Activated CD4-positive, alpha-beta T cell treated with anti-CD3 and anti-CD28 coated beads, Interleukin-2, amount 10 ng/mL, durations not matched to agents 7 days and 5 days (primary cell): ENCODE results near the gene OPA1. TPM values are rescaled to one million over a fixed set of nuclear protein-coding genes. Genes with fewer than 3 reads are reported as not detected.

Experiments used
- CTCF ChIA-PET: fragments of 350-600 bp; sonication (Branson Sonifier 250); formaldehyde crosslinking; loops from one replicate; lab custom pipeline; 2021; ENCODE audit warnings: antibody characterized with exemption; lab: Charles Lee
- POLR2A ChIA-PET: fragments of 350-600 bp; sonication (Branson Sonifier 250); formaldehyde crosslinking; loops from one replicate; lab custom pipeline; 2021; ENCODE audit warnings: antibody characterized with exemption; lab: Charles Lee
- DNase-seq: peaks from one replicate; pipeline ENCODE4 v3.0.0-alpha.2; 2020
- H3K27ac Mint-ChIP-seq: one replicate; pipeline ENCODE4 v1.8.0; 2021; ENCODE audit warnings: mild to moderate bottlenecking, moderate library complexity, mixed read lengths
- H3K27me3 Mint-ChIP-seq: one replicate; pipeline ENCODE4 v1.8.0; 2021; ENCODE audit warnings: mixed read lengths
- H3K36me3 Mint-ChIP-seq: one replicate; pipeline ENCODE4 v1.8.0; 2021; ENCODE audit warnings: low read depth, mixed read lengths
- H3K4me1 Mint-ChIP-seq: one replicate; pipeline ENCODE4 v1.8.0; 2021; ENCODE audit warnings: mixed read lengths
- H3K4me3 Mint-ChIP-seq: one replicate; pipeline ENCODE4 v1.8.0; 2021; ENCODE audit warnings: mild to moderate bottlenecking, moderate library complexity, mixed read lengths
- H3K9me3 Mint-ChIP-seq: one replicate; pipeline ENCODE4 v1.8.0; 2021; ENCODE audit warnings: mixed read lengths
- total RNA-seq, 2 experiments: library from RNA; stranded (reverse); gene quantifications; one replicate each; pipeline ENCODE4 v1.2.3, GENCODE V29; 2021

Gene OPA1
- total RNA-seq, 2 experiments from 2014 or later: 58.8 to 62.7 TPM

- POLR2A ChIA-PET: no interaction called here
- H3K9me3 Mint-ChIP-seq: no peaks in the 10 kb centered on the region
- no peaks in the 10 kb centered on the region for H3K27me3 Mint-ChIP-seq
- H3K36me3 Mint-ChIP-seq: peaks cover 18% of the 10 kb centered on the region
- H3K4me3 Mint-ChIP-seq: no peak overlapping the region
- no peaks in the 10 kb centered on the region for H3K4me1 Mint-ChIP-seq
- CTCF ChIA-PET: interaction anchor here (1.5 kb wide), 1 partner anchor 13 kb away, joined by 5 read pairs; no protein-coding TSS in a partner anchor
- H3K27ac Mint-ChIP-seq: no peak overlapping the region
- DNase-seq: no peak
These were observed 47.2 kb downstream of the OPA1 start for GRCh38 chr3:193640165-193640715.

GRCh38 chr3:193640728-193641439 is 47.9 kb downstream of the OPA1 start:
- POLR2A ChIA-PET: no interaction called here
- no peak for DNase-seq
- Mint-ChIP-seq H3K9me3 (no peaks in the 10 kb centered on the region), H3K36me3 (peaks cover 20% of the 10 kb centered on the region), H3K4me1 (no peaks in the 10 kb centered on the region), H3K4me3 (no peak overlapping the region), H3K27ac (no peak overlapping the region), H3K27me3 (no peaks in the 10 kb centered on the region)
- CTCF ChIA-PET: interaction anchor here (1.5 kb wide), 2 partner anchors 8 to 14 kb away, joined by 3 to 5 read pairs; no protein-coding TSS in a partner anchor

GRCh38 chr3:193641440-193641775 is 48.4 kb downstream of the OPA1 start:
- DNase-seq: no peak
- Mint-ChIP-seq H3K36me3 (peaks cover 23% of the 10 kb centered on the region), H3K4me3 (no peak overlapping the region), H3K4me1 (no peaks in the 10 kb centered on the region), H3K27ac (no peak overlapping the region), H3K9me3 (no peaks in the 10 kb centered on the region), H3K27me3 (no peaks in the 10 kb centered on the region)
- ChIA-PET CTCF (interaction anchor here (1.5 kb wide), 2 partner anchors 8 to 15 kb away, joined by 3 to 5 read pairs; no protein-coding TSS in a partner anchor), POLR2A (no interaction called here)

- ChIA-PET CTCF (interaction anchor here (0.9 to 1.4 kb wide), 2 partner anchors 218 to 693 kb away, joined by 3 read pairs; no protein-coding TSS in a partner anchor), POLR2A (interaction anchor here (0.6 kb wide), 1 partner anchor 981 kb away, joined by 3 read pairs; no protein-coding TSS in a partner anchor)
- DNase-seq: no peak
- no peak overlapping the region for H3K4me3 Mint-ChIP-seq
- no peak overlapping the region for H3K27ac Mint-ChIP-seq
- H3K9me3 Mint-ChIP-seq: no peaks in the 10 kb centered on the region
- H3K4me1 Mint-ChIP-seq: no peaks in the 10 kb centered on the region
- H3K27me3 Mint-ChIP-seq: no peaks in the 10 kb centered on the region
- peaks cover 39% of the 10 kb centered on the region for H3K36me3 Mint-ChIP-seq
These were observed 52.8 kb downstream of the OPA1 start for GRCh38 chr3:193645806-193646205.

- peaks cover 39% of the 10 kb centered on the region for H3K36me3 Mint-ChIP-seq
- no peak for DNase-seq
- H3K27ac Mint-ChIP-seq: no peak overlapping the region
- H3K27me3 Mint-ChIP-seq: no peaks in the 10 kb centered on the region
- no peaks in the 10 kb centered on the region for H3K4me1 Mint-ChIP-seq
- no peaks in the 10 kb centered on the region for H3K9me3 Mint-ChIP-seq
- ChIA-PET CTCF (interaction anchor here (0.6 kb wide), 1 partner anchor 73 kb away, joined by 3 read pairs; no protein-coding TSS in a partner anchor), POLR2A (no interaction called here)
- H3K4me3 Mint-ChIP-seq: no peak overlapping the region
These were observed 55.6 kb downstream of the OPA1 start for GRCh38 chr3:193648542-193649076.

- DNase-seq: no peak
- POLR2A ChIA-PET: no interaction called here
- H3K36me3 Mint-ChIP-seq: peaks cover 33% of the 10 kb centered on the region
- no peak overlapping the region for H3K4me3 Mint-ChIP-seq
- no peaks in the 10 kb centered on the region for H3K9me3 Mint-ChIP-seq
- no peaks in the 10 kb centered on the region for H3K4me1 Mint-ChIP-seq
- CTCF ChIA-PET: no interaction called here
- H3K27ac Mint-ChIP-seq: no peak overlapping the region
- H3K27me3 Mint-ChIP-seq: no peaks in the 10 kb centered on the region
These were observed 57.6 kb downstream of the OPA1 start for GRCh38 chr3:193650585-193650984.

GRCh38 chr3:193655831-193656433 is 62.9 kb downstream of the OPA1 start:
- no peaks in the 10 kb centered on the region for H3K9me3 Mint-ChIP-seq
- POLR2A ChIA-PET: no interaction called here
- CTCF ChIA-PET: interaction anchor here (1.4 to 1.8 kb wide), 2 partner anchors 12 to 660 kb away, joined by 3 to 8 read pairs; no protein-coding TSS in a partner anchor
- H3K36me3 Mint-ChIP-seq: peaks cover 19% of the 10 kb centered on the region
- no peaks in the 10 kb centered on the region for H3K4me1 Mint-ChIP-seq
- no peak overlapping the region for H3K27ac Mint-ChIP-seq
- DNase-seq: no peak
- H3K4me3 Mint-ChIP-seq: no peak overlapping the region
- no peaks in the 10 kb centered on the region for H3K27me3 Mint-ChIP-seq

- no peak overlapping the region for H3K27ac Mint-ChIP-seq
- ChIA-PET POLR2A (no interaction called here), CTCF (interaction anchor here (0.6 kb wide), 1 partner anchor 12 kb away, joined by 3 read pairs; no protein-coding TSS in a partner anchor)
- no peak overlapping the region for H3K4me3 Mint-ChIP-seq
- H3K4me1 Mint-ChIP-seq: no peaks in the 10 kb centered on the region
- H3K36me3 Mint-ChIP-seq: peaks cover 19% of the 10 kb centered on the region
- H3K9me3 Mint-ChIP-seq: no peaks in the 10 kb centered on the region
- no peak for DNase-seq
- H3K27me3 Mint-ChIP-seq: no peaks in the 10 kb centered on the region
These were observed 63.4 kb downstream of the OPA1 start for GRCh38 chr3:193656445-193656844.

- DNase-seq: no peak
- Mint-ChIP-seq H3K4me1 (no peaks in the 10 kb centered on the region), H3K4me3 (no peak overlapping the region), H3K27me3 (no peaks in the 10 kb centered on the region), H3K9me3 (no peaks in the 10 kb centered on the region), H3K27ac (no peak overlapping the region), H3K36me3 (peaks cover 19% of the 10 kb centered on the region)
- ChIA-PET POLR2A (no interaction called here), CTCF (interaction anchor here (0.6 kb wide), 1 partner anchor 12 kb away, joined by 3 read pairs; no protein-coding TSS in a partner anchor)
These were observed 63.9 kb downstream of the OPA1 start for GRCh38 chr3:193656878-193657282.

- DNase-seq: no peak
- H3K27me3 Mint-ChIP-seq: no peaks in the 10 kb centered on the region
- H3K27ac Mint-ChIP-seq: no peak overlapping the region
- H3K9me3 Mint-ChIP-seq: no peaks in the 10 kb centered on the region
- no peaks in the 10 kb centered on the region for H3K4me1 Mint-ChIP-seq
- POLR2A ChIA-PET: interaction anchor here (0.5 kb wide), 1 partner anchor 67 kb away, joined by 3 read pairs; no protein-coding TSS in a partner anchor
- CTCF ChIA-PET: no interaction called here
- no peak overlapping the region for H3K4me3 Mint-ChIP-seq
- H3K36me3 Mint-ChIP-seq: peaks cover 24% of the 10 kb centered on the region
These were observed 67.2 kb downstream of the OPA1 start for GRCh38 chr3:193660171-193660570.

GRCh38 chr3:193660698-193661411 is 67.8 kb downstream of the OPA1 start:
- Mint-ChIP-seq H3K27ac (no peak overlapping the region), H3K4me1 (no peaks in the 10 kb centered on the region), H3K27me3 (no peaks in the 10 kb centered on the region), H3K9me3 (no peaks in the 10 kb centered on the region), H3K36me3 (peaks cover 25% of the 10 kb centered on the region), H3K4me3 (no peak overlapping the region)
- ChIA-PET CTCF (no interaction called here), POLR2A (interaction anchor here (0.5 kb wide), 1 partner anchor 66 kb away, joined by 3 read pairs; no protein-coding TSS in a partner anchor)
- no peak for DNase-seq

GRCh38 chr3:193662757-193663322 is 69.8 kb downstream of the OPA1 start:
- peaks cover 22% of the 10 kb centered on the region for H3K36me3 Mint-ChIP-seq
- no peaks in the 10 kb centered on the region for H3K4me1 Mint-ChIP-seq
- ChIA-PET POLR2A (no interaction called here), CTCF (interaction anchor here (0.7 to 1.5 kb wide), 2 partner anchors 66 to 68 kb away, joined by 3 to 4 read pairs; no protein-coding TSS in a partner anchor)
- no peaks in the 10 kb centered on the region for H3K27me3 Mint-ChIP-seq
- no peak overlapping the region for H3K27ac Mint-ChIP-seq
- no peaks in the 10 kb centered on the region for H3K9me3 Mint-ChIP-seq
- DNase-seq: no peak
- no peak overlapping the region for H3K4me3 Mint-ChIP-seq
